IPS DF 4.7 (cell line): ENCODE measurements around the gene TLE2.
"Not testable (repeated sequence)": the region's sequence is repeated elsewhere in the genome, so short reads cannot be mapped to it uniquely, and the experiment has no call there.

Experiments
- DNase-seq: peaks from one replicate; pipeline ENCODE4 v3.0.0-alpha.2; 2013; ENCODE audit warnings: low spot score; ENCODE audit errors: extremely low read depth

Gene TLE2

GRCh38 chr19:2984215-2984528 lies 44.9 kb downstream of the TLE2 start:
- DNase-seq = no peak

- DNase-seq = no peak
These were observed 45.5 kb downstream of the TLE2 start for GRCh38 chr19:2983351-2984214.

GRCh38 chr19:2982983-2983350 lies 46.1 kb downstream of the TLE2 start:
- DNase-seq = no peak

DNA sequence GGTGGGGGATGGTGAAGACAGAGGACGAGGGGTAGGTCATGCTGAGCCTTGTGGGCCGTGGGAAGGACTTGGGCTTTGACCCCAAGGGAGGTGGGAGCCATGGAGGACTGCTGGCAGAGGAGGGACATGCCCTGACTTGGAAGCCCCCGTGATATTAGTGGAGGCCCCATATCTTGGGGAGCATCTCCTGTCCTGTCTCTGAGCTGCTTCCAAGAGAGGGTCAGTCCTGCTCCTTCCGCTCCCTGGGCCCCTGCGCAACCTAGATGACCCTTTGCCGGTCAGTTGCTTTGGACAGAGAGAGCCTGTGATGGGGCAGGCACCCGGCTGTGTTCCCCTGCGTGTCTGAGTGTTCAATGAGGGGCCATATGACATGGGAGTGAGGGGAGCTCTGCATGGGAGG lies 46.5 kb downstream of the TLE2 start:
- no peak for DNase-seq

GRCh38 chr19:2981898-2982297 lies 47.2 kb downstream of the TLE2 start:
- DNase-seq = no peak

GRCh38 chr19:2978772-2979171 lies 50.3 kb downstream of the TLE2 start:
- no peak for DNase-seq

DNA sequence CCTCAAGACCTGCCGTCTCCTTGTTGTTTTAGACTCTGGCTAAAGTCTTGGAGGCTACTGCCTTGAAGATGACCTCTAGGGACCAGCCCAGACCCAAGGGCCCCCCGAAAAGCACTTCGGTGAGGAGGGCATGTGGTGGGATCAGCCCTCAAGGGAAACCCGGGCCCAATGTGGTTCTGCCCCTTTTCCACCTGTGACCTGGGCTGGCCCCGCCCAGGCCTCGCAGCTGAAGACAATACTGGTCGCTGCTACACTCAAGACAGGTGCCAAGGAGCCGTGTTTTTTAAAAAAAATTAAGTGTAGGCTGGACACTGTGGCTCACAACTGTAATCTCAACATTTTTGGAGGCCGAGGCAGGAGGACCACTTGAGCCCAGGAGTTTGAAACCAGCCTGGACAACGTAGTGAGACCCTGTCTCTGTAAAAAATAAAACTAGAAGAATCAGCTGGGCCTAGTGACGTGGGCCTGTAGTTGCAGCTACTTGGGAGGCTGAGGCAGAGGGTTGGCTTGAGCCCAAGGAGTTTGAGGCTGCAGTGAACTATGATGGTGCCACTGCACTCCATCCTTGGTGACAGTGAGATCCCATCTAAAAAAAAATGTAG lies 50.8 kb downstream of the TLE2 start:
- no peak for DNase-seq

- DNase-seq = no peak
These were observed 51.3 kb downstream of the TLE2 start for GRCh38 chr19:2977746-2978138.

GRCh38 chr19:2977001-2977745 lies 51.9 kb downstream of the TLE2 start, which contains the start of gene TLE6:
Gene TLE6, plus strand, starts transcription at chr19:2977564. Its CDS starts 670 bp downstream, at chr19:2978234.
- DNase-seq = peak; percentile 78

DNA sequence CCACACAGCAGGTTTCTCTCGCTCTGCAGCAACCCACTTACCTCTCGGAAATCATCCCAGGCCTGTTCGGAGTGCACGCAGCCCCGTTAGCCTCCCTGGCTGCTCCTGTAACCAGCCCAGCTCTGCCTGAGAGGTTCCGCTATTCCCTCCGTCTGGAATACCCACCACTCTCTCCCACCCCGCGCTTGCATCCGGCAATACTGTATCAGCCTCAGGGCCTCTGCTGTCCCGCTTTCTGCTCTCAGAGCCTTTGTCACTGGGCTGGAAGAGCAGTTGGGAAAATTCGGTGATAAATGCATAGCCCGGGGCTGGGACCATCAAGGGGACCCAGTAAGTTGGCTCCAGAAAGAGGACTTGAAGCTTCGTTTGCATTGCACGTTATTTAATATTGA lies 52.5 kb downstream of the TLE2 start:
- no peak for DNase-seq

GRCh38 chr19:2974342-2975041 lies 54.6 kb downstream of the TLE2 start:
- no peak for DNase-seq

GRCh38 chr19:2973229-2973628 lies 55.9 kb downstream of the TLE2 start:
- no peak for DNase-seq

- DNase-seq = no peak
These were observed 58.8 kb downstream of the TLE2 start for GRCh38 chr19:2970201-2970835.

GRCh38 chr19:2969104-2969504 lies 60.0 kb downstream of the TLE2 start:
- DNase-seq = no peak

- DNase-seq = no peak
These were observed 61.1 kb downstream of the TLE2 start for GRCh38 chr19:2967972-2968371.

DNA sequence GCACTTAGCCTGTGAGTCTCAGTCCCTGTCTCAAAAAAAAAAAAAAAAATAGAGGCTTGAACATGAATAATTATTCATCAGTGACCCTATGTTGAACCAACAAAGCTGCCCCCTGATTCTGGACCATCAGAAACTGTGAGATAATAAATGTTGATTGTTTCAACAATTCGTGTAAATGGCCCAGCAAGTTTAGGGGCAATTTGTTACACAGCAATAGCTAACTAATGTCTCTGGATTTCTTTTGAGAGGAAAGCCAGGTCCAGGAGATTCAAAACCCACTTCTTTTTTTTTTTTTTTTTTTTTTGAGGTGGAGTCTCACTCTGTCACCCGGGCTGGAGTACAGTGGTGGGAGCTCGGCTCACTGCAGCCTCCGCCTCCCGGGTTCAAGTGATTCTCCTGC lies 64.2 kb downstream of the TLE2 start:
- DNase-seq = no peak

- DNase-seq = not testable (repeated sequence)
These were observed 65.4 kb downstream of the TLE2 start for GRCh38 chr19:2963631-2964030.

DNA sequence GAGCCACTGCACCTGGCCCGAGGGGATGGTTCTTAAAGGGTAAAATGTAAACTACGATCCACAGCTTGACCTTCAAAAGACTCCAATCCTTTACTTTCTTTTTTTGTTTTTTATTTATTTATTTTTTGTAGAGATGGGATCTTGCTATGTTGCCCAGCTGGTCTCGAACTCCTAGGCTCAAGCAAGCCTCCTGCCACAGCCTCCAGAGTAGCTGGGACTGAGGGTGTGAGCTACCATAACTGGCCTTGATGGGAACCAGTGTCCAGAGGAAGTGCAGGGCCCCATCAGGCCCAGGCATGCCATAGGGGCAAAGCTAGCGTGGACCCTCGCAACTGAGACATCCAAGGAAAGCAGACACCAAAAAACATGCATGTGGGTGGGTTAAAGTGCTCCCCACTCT lies 66.0 kb downstream of the TLE2 start:
- no peak for DNase-seq

- DNase-seq = no peak
These were observed 66.9 kb downstream of the TLE2 start for GRCh38 chr19:2962018-2962670.

GRCh38 chr19:2960120-2960519 lies 69.0 kb downstream of the TLE2 start:
- no peak for DNase-seq

DNA sequence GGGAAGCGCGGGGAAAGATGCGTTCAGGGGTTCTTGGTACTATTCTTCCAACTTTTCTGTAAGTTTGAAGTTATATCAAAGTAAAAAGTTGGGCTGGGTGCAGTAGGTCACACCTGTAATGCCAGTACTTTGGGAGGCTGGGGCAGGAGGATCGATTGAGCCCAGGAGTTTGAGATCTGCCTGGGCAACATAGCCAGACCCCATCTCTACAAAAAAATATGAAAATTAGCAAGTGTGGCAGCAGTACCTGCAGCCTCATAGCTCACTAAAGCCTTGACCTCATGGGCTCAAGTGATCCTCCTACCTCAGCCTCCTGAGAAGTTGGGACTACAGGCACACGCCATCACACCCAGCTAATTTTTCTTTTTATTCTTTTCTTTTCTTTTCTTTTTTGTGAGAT lies 71.9 kb downstream of the TLE2 start:
- no peak for DNase-seq
